NOMO-1 (cell line): ENCODE results near the gene YTHDF1.
A peak's percentile ranks its signal among the peaks of the same experiment; 100 is the strongest.

Experiments used
- DNase-seq, 2 experiments: peaks; one replicate each; lab custom pipeline; 2025; ENCODE audit not compliant: unreplicated experiment in 2 of 2; lab: John Stamatoyannopoulos, UW

YTHDF1 gene

DNA sequence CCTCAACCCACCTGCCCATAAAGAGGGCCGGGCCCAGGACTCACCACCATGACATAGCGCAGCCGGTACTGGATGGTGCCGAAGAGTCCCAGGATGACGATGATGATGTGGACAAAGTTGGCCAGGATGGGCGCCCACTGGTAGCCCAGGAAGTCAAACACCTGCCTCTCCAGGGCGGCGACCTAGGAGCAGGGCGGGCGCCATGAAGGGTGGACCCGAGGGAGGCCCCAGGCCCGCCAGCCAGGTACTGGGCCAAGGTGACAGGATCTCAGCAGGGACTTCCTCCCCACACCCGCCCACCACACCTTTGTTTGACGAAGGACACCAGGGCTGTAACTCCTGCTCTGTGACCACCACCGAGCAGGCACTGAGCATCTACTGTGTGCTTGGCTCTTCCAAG, 34.0 kb upstream of the YTHDF1 start:
- no peak for DNase-seq

DNA sequence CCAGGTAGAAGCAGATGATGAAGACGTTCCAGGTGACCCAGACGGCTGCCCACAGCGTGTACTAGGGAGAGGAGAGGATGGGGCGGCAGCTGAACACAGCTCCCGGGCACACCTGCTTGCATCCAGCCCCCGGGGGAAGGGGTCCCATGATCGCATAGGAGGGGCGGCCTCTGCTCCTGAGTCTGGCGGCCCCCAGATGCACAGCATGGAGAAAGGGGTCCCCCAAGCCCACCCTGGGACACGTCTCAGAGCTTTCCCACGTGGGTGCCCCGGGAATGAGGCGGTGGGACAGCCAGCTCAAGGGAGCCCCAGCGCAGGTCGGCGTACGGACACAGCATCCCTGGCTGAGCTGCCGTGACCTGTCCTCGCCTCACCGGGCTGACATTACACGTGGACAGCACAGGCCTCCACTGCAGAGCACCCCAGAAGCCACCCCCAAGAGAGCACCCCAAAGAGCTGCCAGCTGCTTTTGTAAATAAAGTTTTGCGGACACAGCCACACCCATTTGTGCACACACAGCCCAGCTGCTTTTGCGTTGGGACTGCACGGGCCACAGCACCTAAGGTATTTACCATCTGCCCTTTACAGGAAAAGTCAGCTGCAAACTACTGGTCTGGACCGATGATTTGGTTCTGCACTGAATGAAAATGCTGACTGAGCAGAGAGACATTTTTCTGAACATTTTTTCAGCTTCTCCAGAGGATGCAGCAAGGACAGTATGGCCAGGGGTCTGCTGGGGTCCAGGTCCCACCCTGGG, 33.1 kb upstream of the YTHDF1 start:
- no peak for DNase-seq

DNA sequence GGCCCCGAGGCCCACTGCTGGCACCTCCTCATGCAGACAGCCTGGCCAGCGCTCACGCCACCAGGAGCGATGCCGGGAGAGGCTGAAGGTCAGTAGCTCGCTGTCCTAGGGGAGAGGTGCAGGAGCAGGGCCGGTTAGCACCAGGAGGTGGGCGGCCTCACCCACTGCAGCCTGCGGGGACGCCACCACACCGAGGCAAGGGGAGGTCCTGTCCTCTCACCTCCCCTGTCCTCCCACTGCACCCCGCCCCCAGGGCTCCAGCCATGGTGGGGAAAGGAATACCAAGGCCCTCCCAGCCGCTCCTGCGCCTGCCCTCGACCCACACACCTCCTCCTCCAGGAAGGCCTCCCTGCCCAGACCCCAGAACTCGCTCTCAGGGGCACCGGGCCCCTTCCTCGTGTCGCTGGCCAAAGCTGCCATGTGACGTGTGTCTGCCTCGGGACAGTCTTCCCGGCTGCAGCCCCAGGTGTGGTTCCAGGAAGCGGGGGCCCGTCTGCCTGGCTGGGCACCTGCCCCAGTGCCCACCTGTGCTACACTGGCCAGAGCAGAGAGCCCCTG, 31.8 kb upstream of the YTHDF1 start:
- no peak for DNase-seq

DNA sequence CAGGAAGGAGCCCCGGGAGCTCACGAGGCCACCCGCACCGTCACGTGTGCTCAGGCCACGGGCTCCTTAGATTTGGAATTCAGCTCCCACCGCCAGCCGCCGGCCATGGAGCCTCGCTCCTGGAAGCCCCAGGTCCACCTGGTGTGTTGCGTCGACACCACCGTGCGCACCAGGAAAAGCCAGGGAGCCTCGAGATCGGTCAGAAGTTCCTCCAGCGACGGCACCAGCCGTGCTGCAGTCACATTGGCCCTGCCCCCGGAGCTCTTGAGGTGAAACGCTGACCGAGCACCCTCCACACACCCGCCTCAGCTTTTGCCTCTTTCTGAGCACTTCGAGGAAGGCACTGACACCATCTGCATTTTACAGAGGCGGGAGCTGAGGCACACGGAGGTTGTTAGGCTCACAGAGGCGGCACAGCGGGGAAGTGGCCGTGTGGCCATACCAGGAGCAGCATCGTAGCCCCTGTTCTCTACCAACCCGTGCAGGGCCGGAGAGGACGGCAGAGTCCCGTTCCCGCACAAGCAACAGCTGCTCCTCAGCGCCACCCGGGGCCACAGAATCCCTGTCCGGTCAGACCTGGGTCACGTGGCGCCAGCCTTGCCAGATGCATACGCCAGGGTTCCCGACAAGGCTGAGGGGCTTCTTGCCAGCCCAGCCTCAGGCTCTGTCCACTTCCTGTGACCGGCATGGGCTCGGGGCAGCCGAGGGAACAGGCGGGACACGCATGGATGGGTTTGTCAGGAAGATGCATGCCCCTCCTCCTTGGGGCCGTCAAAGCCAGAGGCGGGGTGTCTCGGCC, 30.8 kb upstream of the YTHDF1 start:
- no peak for DNase-seq

DNA sequence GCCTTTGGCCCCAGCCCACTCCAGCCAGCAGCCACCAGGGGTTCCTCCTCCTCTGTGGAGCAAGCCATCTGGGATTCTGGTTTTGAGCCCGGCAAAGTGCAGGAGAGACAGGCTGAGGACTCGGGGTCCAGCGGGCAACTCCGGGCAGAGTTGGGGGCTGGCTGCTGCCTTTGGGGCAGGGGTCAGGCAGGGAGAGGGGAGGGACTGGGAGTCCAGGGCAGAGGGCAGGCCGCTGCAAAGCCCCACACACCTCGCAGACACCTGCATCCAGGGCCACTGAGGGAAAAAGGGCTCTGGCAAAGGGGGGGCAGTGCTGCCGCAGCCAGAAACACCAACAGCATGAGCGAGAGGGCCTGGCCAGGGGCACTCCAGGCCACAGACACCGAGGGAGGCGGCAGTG, 28.5 kb upstream of the YTHDF1 start:
- DNase-seq, result no peak

DNA sequence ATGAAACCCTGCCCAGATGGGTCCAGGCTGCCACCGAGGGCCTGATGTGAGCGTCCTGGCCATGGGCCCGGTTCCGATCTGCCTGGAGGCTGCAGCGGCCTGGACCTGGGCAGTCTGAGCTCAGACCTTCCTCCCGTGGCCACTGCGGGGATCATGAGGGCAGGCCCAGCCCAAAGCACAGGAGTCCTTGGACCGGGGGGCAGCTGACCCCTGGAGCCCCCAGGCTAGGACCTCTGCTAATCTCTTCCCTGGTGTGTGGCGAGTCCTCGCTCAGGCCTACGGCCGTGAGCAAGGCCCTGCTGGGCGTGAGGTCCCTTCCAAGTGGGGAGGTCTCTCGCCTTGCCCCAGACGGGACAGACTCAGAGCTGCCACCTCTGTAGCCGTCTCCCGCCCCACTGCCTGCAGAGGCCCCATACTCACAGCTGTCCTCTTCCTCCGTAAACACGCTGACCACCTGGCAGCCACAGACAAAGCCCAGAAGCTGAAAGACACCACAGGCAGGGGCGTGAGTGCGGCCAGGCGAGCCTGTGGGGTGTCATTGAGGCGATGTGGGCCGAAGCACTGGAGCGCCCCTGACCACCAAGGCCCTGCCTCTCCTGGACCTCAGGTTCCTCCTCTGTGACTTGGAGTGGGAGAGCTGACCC, 27.8 kb upstream of the YTHDF1 start:
- no peak for DNase-seq

DNA sequence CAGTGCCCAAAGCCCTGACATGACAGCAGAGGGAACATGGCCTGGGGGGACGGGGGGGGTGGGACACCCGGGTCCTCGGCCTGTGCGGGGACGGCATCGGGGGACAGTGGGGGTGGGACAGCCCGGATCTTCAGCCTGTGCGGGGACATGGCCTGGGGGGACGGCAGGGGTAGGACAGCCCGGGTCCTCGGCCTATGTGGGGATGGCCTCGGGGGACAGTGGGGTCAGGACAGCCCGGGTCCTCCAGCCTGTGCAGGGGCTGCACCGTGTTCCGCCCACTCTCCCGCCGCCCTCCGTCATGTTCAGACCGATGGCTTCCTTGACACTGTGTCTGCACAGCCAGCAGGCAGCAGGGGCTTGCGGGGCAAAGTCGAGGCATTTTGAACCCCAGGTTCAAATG, 26.8 kb upstream of the YTHDF1 start:
- no peak for DNase-seq

DNA sequence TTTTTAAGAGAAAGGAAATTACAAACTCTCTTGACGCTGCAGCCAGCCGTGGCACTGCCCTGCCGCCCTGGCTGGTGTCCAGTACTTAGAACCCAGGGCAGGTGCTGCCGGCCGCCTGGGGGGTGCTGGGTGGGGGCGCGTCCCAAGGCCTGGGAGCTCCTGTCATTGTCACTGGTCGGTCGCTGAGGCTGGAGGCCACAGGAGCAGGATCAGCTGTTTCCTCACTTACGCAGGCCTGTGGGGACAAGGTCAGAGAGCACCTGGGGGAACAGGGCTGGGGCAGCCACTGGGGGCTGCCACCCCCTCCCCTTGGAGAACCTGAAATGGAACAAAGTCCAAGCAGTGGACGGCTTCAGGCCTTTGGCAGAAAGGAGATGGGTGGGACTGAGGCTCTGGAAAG, 25.3 kb upstream of the YTHDF1 start:
- no peak for DNase-seq

DNA sequence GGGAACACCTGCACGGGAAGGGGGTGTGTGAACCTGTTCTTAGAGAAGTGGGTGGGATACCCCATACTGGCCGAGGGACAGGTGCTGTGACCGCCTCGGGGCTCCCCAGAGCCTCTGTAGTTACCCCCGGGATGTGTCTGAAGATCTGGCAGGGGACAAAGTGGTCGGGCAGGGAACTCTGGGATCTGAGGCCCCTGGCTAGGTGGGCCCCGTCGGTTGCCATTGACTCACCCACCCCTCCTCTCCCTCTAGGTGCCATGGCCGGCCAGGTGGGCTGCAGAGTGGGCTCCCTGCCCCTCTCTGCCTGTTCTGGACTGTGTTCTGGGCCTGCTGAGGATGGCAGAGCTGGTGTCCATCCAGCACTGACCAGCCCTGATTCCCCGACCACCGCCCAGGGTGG, 24.1 kb upstream of the YTHDF1 start:
- DNase-seq, result no peak

DNA sequence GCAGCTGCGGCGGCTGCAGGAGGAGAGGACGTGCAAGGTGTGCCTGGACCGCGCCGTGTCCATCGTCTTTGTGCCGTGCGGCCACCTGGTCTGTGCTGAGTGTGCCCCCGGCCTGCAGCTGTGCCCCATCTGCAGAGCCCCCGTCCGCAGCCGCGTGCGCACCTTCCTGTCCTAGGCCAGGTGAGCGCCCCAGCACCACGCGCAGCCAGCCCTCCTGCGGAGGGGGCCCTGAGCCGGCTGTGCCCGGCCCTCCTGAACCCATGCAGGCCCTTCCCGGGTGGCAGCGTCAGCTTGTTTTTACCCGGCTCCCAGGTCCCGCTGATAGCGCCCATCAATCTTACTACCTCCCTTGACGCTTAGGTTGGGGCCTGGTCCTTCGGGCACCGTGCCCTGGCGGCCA, 23.5 kb upstream of the YTHDF1 start:
- DNase-seq, result no peak

DNA sequence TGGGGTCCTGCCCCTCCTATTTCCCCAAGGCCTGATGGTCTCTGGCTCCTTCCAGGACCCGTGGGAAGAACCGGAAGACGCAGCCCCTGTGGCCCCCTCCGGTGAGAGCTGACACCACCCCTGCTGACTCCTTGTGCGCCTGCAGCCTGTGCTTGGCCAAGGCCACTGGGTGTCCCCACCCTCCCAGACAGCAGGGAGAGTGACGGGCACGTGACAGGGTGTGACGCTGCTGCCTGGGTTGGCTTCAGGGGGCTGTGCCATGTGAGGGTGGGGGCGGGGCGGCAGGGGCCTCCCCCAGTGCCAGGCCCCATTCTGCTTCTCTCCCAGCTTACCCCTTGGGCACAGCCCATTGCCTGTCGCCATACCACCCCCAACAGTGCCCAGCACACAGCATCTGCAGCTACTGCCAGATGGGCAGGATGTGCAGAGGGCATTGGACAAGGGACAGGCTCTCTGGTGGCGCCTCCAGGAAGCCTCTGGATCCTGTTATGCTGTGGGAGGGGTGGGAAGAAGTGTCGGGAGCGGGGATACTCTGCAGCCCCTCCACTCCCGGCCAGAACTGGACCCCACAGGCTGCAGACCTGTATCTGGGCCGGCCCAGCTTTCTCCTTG, 22.7 kb upstream of the YTHDF1 start:
- no peak for DNase-seq

DNA sequence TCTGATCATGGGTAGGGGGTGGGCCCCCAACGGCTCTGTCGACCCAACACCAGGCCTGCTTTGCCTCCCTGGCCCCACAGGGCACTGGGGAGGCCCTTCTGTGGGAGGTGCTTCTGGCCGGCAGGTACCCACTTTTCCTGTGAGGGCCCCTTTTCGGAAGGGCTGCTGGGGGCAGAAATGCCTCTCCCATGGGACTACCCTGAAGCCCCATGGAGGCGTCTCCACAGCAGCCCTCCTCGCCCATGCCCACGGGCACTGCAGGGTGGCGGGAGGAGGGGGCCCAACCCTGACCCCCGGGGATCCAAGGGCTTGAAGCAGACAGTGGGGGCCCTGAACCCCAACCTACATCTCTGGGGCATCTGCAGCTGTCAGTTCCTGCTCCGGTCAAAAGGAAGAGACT, 22.1 kb upstream of the YTHDF1 start:
- DNase-seq, result no peak

DNA sequence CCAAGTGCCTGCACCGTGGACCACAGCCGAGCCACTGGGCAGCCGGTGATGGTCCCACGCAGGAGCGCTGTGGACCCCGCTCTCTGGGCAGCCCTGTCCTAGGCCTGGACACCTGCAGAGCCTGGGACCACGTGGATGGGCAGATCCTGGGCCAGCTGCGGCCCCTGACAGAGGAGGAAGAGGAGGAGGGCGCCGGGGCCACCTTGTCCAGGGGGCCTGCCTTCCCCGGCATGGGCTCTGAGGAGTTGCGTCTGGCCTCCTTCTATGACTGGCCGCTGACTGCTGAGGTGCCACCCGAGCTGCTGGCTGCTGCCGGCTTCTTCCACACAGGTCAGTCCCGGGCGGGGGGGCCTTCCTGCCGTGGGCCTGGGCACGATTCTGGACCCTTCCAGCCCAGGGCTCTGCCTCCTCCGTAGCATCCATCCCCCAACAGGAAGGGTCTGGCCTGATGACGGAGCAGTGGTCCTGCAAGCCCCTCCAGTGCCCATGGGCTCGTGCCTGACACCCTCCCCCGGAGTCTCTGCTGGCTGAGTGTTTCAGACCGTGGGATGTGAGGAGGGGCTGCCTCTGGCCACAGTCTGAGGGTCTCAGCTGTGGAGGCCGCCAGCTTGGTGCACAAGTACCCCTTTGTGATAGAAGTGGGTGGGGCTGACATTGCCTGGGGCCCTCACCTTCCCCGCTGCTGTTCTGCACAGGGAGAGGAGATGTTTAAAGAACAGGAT, 20.3 kb upstream of the YTHDF1 start:
- DNase-seq, result no peak

DNA sequence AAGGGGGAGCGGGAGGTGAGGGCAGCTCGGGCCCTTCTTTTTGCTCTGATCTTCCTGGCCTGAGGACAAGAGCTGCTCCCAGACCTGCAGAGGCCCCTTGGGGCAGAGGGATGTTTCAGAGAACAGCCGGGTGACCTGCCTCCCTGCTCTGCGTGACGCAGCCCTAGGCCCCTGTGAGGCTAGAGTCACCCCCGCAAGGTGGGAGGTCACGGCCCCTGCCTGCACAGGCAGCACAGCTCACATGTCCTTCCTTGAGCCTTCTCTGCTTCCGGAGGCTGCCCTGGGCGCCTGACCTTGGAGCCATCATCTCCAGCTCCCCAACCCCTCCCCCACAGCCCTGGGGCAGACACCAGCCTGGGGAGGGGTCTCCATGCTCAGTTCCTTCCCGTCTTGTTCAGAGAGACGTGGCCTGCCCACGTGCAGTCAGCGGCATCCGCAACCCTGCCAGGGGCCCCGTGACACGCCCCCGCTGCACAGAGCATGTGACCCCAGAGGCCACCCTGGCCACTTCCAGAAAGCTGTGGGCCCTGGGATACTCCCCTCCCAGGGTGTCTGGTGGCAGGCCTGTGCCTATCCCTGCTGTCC, 19.6 kb upstream of the YTHDF1 start, which contains the start of gene BIRC7:
Gene BIRC7 (plus strand): TSS at position 507 of the 585 bp plus-strand sequence. CDS start 192 bp downstream, outside the sequence.
- peak in 1 of 2 experiments; percentile 17 for DNase-seq

DNA sequence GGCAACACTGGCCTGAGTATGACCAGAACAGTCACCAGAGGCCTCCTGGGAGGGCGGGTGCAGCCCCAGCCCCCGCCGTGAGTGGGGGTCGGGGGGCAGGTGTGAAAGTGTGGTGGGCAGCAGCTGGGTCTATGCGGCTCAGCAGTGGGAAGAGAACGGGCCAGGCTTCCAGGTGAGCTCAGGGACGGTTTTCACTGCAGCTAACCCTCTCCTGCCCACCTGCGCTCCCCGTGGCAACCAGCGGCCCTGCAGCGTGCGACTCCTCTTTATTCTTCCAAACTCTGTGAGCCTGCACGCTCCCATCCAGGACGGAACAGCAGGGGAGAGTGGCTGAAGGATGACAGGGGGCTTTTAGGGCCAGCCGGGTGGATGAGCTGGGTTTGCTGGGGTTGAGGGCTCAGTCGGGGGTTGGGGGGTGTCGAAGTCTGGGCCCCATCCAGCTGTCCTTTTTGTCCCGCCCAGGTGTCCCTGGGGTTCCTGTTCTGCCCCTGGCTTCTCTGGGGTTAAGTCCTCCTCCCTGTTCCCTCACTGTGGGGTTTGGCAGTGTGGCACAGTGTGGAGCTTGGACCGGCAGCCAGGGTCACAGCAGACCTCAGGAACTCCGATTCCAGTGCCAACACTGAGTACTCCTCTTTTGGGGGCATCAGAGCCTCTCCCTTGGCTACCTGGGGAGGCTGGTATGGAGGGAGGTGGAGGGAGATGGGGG, 18.9 kb upstream of the YTHDF1 start:
- DNase-seq, result no peak

DNA sequence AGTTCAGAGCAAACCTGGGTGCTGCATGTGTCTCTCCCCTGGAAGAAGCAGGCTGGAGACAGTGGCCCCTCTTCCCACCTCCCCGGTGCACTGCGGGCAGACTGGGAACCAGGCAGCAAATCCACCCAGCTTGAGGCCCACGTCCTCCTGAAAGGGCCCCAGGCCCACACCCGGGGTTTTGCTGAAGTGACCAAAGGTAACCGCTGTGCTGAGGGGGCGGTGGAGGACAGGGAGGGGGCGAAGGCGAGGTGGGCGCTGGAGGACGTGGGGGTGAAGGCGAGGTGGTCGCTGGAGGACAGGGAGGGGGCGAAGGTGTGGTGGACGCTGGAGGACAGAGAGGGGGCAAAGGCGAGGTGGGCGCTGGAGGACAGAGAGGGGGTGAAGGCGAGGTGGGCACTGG, 18.0 kb upstream of the YTHDF1 start:
- DNase-seq, result no peak

DNA sequence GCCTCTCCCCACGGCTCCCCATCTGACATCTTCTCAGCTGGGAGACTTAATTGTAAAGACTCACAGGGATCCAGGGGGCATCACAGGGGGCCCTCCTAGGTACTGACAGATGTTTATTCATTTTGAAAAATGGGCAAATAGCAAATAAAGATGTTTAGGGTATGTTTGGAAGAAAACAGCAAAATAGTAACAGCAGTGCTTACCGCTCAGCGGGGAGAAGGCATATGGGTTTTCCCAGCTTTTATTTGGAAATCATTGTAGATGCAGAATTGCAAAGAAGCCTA, 17.1 kb upstream of the YTHDF1 start:
- no peak for DNase-seq

DNA sequence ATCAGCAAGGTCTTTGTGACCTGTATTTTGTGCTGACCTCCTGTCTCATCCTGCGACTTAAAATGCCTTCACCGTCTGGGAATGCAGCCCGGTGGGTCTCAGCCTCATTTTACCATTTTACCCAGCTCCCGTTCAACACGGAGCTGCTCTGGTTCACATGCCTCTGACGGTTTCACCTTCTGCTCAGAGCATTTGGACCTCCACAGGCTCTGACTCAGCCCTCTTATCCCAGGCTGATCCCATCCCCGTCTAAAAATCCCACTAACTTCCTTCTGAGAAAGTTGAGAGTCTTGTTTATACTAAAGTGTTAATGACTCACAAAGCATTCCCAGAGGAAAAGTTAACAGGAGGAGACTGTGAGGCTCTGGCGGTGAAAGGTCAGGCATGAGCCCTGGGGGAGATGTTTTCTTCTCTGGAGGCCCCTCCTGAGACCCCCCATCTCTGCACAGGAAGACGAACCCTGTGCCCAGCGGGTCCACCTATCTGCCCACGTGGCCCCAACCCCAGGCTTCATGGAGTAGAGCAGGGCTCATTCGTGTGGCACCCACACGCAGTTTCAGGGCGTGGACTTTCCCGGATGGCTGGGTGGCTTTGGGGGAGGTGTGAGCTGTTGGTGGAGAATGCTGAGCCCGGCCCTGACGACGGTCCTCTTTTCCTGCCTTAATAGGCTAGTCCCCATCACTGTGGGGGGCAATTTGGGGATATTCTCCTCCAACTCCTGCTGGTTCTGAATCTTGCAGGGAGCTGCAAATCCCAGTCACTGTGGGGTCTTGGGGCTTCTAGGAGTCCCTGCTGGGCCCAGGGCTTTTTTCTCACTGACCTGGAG, 16.5 kb upstream of the YTHDF1 start:
- no peak for DNase-seq

DNA sequence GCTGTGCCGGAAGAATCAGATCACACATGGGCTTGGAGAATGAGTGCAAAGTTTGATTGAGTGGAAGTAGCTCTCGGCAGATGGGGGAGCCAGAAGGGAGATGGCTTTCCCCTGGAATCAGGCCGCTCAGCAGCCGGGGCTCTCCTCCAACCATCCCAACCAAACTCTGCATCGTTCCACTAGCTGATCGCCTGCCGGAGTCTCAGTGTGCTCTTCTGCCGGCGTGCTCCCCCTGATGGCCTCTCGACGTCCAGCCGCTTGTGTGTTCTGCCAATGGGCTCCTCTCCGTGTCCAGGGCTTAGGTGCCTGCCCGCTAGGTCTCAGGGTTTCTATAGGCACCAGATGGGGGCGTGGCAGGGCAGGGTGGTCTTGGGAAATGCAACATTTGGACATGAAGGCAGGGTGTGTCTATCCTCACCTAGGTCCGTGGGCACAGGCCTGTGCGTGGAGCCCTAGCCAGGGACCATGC, 14.9 kb upstream of the YTHDF1 start:
- no peak for DNase-seq
